Measurements from ENCODE around the gene RIPK1. TPM values are rescaled to one million over a fixed set of nuclear protein-coding genes. Genes with fewer than 3 reads are reported as not detected.
A peak's percentile ranks its signal among the peaks of the same experiment; 100 is the strongest.
"Not testable (repeated sequence)": the region's sequence is repeated elsewhere in the genome, so short reads cannot be mapped to it uniquely, and the experiment has no call there.

The RIPK1 gene
- total RNA-seq, 1 donor from 2014 or later, result 30.5 TPM

DNA sequence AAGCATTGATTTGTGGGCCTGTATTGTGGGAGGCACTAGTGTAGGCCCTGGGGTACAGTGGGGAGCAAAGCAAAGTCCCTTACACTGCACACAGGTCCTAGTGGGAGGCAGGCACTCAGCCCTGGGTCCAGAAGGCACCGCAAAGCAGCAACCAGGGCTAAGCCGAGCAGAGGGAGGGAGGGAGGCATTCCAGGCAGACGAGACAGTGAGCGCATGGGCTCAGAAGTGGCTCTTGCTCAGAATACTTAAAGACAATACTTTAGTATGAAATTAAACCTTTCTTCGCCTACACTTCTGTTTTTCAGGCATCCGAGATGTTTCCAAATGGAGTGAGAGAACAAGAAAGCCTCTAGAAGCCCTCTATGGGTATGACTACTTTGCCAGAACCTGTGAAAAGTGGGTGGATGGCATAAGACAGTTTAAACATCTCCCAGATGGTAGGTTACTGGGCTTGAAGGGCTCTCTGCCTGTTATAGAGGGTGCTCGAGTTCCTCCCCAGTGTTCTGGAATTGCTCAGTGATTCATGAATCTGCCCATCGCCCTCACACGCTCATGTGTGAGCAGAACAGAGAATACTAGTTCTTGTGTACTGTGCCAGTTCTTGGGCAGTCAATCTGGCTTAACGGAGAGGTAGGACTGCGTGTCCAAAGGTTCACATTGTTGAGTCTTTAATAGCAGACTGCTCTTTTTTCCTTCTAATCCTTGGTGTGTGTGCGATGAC, 68.9 kb downstream of the RIPK1 start:
- no peak for DNase-seq

DNA sequence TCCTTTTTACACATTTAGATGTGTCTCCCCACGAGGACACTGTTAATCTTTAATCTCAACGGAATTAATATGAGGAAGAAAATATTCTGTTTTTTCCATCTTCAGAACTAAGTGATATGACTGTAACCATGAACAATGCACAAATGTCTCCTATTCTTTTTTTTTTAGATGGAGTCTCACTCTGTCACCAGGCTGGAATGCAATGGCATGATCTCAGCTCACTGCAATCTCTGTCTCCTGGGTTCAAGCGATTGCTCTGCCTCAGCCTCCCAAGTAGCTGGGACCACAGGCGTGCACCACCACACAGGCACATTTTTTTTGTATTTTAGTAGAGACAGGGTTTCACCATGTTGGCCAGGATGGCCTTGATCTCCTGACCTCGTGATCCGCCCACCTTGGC, 69.6 kb downstream of the RIPK1 start:
- DNase-seq, result not testable (repeated sequence)

DNA sequence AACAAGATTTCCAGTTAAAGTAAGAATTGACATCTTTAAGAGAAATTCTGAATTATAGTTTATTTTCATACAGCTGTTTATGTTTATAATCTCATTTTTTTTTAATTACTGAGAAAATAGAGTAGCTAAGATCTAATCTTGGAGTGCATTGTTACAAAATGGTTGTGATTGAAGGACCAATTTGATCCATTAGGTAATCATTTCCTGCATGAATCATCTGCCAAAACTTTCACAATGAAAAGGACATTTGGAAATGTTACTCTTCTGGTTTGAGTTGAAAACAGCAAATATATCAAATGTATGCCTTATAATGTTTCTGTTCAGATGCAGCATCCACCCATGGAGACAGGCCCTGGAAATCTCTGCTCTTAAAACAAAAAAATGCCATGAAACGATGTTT, 70.0 kb downstream of the RIPK1 start:
- peak; percentile 67 for DNase-seq

DNA sequence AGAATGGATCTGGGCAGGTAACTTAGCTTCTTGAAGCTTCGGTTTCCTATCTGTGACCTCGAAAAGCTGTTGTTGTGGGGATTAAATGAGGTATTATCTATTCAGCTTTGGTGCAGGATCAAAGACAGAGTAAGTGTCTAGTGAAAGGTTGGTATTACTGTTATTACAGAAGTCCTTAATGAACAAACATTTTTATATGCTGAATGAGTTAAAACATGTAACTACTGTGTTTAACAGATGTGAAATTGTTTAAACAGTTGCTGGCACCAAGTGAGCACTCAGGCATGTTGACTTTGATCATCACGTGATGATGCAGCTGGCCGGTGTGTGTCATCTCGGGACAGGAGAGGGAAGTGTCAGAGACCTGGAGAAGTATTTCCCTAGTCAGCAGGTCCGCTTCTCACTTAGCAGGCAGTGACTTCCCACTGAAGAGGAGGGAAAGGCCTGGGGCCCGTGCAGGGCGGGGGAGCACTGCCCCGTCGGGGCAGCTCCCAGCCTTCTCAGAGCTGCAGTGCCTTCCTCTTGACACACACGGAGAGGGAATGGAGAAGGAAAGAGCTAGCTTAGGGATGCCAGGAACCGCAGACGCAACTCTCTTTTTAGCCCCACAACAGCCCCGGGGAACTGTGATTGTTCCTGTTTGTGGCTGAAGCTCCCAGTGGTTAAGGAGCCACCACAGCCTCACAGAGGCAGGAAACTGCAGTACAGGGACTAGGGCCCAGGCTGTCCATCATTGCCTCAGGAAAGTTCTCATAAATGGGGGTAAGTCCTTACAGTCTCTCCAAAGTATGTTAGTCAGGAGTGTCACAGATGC, 71.0 kb downstream of the RIPK1 start:
- peak; percentile 76 for DNase-seq

DNA sequence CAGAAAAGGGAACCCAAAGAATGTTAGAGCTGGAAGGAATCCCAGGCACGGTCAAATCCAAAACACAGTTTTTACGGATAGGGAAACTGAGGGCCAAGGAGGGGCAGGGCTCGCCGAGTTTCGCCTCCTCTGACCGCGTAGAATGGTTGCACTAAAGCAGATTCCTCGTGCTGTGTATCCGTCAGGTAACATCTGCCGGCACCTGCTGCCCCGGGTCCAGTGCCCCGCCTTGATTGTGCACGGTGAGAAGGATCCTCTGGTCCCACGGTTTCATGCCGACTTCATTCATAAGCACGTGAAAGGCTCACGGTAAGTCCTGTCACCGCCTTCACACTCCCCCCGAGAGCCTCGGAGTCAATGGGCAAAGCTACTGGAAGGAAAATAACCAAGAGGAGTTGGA, 71.9 kb downstream of the RIPK1 start:
- no peak for DNase-seq

DNA sequence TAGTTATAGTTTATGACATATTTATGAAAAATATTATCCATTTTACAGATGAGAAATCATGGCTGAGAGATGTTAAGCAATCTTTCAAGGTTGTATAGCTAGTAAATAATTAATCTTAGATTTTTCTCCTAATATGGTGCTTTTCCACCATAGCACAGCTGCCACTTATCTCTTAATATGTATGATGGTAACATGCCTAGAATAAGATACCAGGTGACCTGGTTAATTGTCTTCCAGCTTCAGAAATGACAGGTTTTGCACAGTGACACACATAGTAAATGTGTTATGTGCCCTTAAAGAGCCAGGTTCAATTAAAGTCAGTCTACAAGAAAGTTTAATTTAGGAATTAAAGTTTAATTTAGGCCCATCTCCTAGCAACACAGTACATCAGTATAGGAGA, 74.2 kb downstream of the RIPK1 start:
- no peak for DNase-seq

DNA sequence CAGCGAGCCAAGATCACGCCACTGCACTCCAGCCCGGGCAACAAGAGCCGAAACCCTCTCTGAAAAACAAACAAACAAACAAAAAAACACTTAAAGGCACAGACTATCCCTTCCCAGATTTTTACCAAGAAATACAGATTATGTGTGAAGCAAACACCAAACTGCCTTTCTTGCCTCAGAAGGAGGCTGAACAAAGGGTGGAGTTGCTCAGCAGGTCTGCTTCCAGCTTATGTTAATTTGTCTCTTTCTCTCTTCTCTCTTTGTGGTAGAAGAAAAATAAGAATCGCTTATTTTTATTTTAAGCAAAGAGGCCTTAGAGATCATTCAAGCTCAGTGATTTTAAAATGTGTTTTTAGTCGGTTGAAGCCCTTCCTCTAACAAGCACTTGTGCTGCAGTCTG, 74.9 kb downstream of the RIPK1 start:
- no peak for DNase-seq

DNA sequence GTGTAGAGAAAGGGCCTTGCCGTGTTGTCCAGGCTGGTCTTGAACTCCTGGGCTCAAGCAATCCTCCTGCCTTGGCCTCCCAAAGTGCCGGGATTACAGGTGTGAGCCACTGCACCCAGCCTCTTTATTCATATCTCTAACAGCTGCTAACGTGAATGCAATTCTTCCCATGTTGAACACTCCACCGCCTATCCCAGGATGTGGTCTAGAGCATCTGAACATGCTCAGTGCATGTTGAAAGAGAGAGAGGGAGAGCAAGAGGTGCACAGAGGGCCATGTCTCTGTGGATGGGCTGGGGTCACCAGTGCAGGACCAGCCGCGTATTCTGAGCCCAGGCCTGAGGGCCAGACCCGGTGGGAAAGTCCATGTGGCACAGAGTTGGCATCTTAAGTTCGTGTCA, 76.3 kb downstream of the RIPK1 start:
- no peak for DNase-seq

DNA sequence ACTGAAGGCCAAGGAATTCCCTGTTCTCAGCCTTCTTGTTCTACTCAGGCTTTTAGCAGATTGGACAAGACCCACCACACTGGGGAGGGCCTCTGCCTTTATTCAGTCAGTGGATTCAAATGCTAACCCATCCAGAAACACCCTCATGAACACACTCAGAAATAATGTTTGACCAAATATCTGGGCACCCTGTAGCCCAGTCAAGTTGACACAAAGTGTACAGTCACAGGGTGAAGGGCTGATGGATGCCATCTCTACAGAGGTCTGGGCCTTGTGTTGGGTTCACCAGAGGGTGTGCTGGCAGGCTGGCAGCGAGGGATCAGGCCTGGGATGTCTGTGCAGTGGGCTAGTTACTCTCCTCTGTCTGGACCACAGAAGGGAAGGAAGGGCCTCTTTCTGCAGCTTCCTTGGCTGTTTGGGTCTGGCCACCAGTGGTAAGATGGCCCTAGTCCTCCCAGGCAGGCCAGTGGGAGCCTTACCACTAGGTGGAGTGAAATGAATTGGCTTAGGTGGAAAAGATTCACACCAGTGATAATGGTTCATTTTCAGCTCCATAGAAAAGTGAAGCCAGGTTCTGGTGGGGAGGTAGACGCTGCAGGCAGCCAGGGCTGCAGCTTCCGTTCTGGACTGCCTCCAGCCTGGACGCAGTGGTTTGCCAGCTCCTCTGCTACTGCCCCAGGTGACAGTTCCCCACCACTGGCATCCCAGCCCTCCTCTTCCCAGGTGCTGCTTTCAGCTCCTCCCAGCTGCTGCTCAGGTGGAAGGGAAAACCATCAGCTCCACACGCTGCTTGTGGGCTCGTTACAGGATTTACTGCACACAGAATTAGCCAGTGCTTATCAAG, 79.8 kb downstream of the RIPK1 start:
- no peak for DNase-seq

DNA sequence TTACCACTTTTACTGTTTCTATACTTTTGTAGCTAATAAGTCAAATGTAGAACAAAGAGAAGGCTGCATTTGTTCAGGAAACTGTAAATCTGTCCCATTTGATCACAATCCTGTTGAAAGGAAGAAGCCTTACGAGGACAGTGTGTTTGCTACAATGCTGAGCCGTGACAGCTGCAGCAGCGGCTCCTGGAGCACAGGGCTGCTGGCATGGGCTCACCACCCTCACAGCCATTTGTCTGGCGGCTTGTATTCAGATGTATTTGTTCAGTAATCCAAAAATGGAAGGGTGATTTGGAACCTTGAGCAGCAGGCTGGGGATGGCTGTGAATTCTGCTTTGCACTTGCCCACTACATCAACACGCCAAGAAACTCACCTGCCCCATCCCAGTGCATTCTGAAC, 83.4 kb downstream of the RIPK1 start:
- DNase-seq, result no peak

DNA sequence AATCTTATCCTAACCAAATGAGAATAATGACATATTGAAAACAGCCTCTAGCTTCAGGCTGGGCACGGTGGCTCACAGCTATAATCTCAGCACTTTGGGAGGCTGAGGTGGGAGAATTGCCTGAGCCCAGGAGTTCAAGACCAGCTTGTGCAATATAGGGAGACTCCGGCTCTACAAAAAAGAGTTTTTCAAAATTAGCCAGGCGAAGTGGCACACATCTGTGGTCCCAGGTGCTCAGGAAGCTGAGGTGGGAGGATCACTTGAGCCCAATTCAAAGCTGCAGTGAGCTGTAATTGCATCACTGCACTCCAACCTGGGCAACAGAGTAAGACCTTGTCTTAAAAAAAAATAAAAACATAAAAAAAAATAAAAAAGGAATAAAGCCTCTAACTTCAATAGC, 84.4 kb downstream of the RIPK1 start:
- DNase-seq, result no peak

DNA sequence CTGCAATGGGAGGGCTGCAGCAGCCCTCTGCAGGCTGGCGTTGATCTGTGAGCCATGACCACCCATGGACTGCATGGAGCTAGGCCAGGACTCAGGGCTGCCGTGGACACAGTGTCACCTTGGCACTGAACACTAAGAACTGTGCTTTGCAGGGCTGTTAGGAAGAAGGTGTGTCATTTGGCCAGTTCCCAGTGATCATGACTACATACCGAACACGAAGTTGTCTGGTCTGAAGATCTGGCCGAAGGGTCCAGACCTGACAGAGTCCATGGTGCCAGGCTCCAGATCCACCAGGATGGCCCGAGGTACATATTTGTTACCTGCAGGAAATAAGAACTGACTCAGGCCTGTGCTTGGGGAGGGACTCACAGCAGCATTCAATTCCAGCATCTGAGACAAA, 87.1 kb downstream of the RIPK1 start:
- not testable (repeated sequence) for DNase-seq

DNA sequence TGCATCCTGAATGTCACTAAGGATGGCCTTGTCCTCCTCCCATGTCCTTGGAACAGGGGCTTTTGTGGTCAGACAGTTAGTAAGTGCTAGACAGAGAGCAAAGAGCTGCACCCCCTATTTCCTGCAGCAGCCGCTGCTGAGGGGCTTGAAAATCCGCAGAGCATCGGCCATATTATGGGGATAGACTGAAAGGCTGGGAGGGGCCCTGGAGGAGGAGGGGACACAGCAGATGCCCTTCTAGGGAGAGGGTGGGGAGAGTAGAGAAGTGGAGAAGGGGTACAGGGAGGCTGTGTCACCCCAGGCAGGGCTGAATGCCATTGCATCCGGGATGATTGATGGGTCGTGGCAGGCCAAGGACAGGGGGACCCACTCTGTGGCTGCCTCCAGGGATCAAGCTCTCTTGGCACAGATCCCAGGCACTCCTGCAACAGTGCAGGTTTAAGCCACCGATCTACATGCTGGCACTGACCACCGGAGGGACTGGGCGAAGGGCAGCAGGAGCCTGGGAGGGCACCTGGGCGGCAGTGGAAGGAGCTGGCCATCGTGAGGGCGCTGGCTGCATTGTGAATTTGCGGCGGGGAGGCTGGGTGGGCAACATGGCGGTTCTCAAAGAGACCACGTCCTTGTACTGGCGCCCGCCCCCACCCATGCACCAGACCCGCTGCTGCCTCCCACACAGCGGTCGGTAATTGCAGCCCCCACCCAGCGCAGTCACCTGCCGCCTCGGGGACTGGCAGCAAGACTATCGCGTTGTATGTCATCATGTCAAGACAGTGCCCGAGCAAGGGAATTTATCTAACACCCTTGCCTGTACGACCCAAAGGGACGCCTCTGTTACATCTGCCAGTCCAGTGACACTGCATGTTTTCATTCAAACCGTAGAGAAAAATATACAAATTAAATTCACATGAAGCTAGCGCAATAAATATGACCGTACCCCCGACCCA, 88.2 kb downstream of the RIPK1 start:
- DNase-seq, result peak; percentile 49

DNA sequence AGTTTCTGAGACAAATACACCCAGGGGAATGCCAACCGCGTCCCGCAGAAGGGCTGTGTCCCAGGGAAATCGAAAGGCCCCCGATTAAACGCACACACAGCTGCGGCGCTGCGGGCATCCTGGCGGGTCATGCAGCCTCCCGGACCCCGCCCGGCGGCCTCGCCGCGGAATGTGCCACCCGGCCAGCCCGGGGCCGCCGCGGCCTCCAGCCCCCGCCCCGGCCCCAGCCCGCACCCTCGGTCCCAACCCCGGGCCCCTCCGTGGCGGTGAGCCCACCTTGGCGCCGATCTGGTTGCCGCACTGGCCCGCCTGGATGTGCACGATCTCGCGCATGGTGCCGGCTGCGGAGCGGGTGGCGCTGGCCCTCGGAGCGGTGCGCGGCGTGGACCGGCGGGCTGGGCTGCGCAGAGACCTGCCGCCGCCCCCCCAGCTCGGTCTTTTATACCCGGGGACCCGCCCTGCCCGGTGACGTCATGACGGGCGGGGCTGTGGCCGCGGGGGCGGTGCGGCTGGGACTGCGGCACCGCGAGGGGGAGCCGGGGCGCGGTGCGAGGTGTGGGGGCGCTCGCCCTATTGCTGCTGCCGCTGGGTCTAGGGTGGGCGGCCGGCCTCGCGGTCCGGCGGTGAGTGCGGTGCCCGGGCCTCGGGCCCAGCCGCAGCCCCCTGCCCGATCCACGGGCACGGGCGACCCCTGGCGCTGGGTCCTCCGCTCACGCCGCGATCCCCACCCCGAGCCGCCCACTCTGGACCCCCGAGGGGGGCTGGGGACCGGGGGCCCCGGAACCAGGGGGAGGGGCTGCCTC, 89.0 kb downstream of the RIPK1 start, which contains the start of gene TUBB2A:
Gene TUBB2A (minus strand): TSS at position 414 of the 803 bp plus-strand sequence. CDS start 81 bp downstream, at position 333.
- DNase-seq, result peak; percentile 88

DNA sequence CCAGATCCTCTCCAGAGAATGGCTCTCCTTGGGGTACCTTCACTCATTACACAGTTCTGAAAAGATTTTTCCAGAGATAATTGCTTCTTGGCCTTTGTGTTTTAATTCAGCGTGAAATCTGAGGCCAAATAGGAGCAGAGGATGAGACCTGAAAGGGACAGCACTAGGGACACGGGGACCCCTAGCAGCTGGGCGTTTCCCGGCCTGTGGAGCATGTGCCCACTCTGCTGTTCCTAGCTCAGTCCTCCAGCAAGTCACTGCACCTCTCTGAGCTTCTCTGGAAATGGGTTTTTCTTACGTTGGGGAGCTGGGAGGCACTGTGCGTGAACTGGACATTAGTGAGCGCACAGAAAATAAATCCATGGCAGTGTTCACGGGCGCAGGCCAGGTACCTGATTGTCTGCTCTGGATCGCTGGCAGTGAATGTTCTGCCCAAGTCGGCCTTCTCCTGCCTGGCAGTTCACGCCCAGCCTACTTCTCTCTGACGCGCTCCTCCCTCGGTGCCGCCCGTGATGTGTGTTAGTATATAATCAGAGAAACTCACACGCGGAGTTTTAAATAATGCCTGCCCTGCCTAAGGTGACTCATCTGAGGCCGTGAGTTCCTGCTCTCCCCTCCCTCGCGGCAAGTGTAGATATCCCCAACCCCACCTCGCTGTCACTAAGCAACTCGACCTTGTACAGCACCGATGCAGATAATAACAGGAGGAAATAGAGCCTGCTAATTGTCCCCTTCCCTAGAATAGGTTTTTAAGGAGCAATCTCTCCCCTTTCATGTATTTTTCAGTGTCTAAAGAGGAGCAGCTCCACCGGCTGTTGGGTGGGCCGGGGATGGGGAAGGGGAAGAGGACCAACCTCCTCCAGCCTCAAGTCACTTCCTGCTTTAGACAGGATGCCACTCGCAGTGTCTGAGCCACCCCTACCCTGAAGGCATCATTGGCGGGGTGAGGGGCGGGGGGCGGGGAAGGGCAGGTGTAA, 91.8 kb downstream of the RIPK1 start:
- peak; percentile 80 for DNase-seq

DNA sequence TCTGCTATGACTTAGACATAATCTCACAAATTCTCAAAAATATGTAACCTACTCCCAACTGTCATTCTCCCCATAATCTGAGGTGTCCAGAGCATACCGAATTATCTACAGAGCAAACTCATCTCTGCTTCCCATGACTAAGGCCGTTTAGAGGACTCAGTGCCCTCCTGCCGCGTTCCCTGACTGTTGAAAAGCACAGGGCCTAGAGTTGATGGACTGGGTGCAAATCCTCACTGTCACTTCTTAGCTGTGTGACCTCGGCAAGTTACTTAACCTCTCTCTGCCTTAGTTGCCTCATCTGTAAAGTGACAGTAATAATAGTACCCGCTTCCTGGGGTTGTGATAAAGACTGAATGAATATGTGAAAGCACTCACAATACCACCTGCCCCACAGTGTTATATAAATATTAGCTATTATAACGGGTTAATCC, 93.8 kb downstream of the RIPK1 start:
- no peak for DNase-seq

DNA sequence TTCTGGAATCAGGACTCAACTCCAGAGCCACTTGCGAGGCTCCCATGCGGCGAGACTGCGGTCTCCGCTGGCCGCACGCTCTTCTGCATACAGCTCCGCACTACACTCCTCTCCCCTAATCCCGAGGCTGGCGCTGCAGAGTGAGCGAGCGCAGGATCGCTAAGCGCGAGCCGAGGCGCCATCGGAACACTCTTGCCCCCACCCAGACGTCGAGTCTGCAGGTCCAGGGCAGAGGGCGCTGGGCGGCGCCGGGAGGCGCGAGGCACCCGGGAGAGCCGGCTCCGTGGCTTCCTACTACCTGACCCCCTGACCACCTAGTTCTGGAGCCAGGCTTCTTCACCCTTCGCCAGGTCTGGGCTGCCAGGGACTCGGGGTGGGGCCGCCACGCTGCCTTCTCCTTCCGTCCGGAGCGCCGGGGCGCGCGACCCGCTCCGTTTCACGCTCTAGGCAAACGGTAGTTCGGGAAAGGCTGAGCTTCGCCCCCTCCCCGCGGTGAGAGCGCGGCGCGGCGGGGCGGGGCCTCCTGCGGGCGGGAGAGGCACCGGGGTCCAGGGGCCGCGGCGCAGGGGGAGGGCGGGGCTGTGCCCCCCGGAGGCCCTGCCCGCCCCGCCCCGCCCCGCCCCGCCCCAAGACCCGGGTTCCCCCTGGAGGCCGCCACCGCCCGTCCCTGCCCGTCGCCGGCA, 94.4 kb downstream of the RIPK1 start:
- DNase-seq, result peak; percentile 80

DNA sequence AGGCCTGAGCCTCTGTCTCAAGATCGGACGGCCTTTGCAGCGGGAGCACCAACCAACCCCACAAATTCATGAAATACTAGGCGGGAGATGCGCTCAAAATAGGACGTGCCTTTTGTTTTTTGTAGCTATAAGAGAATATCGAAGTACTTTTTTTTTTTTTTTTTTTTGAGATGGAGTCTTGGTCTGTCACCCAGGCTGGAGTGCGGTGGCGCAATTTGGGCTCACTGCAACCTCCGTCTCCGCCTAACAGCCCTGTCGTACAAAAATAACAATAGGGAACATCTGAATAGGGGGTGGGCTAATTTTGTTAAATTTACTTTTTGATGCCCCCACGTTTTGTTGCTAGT, 94.9 kb downstream of the RIPK1 start:
- DNase-seq, result no peak

DNA sequence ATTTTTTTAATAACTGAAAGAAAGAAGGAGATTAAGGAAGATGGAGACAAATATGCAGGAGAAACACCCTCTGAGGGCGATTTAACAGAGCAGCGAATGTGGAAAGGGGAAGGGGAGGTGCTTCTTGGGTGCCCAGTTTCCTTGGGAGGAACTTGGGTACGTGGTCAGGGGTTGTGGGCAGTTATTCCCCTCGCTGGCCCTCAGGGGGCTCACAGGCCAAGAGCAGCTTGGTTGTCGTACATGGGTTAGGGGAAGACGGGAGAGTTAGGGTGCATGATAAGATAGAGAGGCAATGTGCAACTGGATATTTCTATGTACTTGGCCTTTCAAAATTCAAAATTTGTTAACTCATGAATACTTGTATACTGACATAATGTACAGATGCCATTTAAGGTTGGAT, 96.1 kb downstream of the RIPK1 start:
- DNase-seq, result no peak
